Measurements from ENCODE around the gene TAPBP. TPM values are rescaled to one million over a fixed set of nuclear protein-coding genes. Genes with fewer than 3 reads are reported as not detected.

Gene TAPBP
- total RNA-seq, 1 experiment from 2014 or later: 28.2 TPM

DNA sequence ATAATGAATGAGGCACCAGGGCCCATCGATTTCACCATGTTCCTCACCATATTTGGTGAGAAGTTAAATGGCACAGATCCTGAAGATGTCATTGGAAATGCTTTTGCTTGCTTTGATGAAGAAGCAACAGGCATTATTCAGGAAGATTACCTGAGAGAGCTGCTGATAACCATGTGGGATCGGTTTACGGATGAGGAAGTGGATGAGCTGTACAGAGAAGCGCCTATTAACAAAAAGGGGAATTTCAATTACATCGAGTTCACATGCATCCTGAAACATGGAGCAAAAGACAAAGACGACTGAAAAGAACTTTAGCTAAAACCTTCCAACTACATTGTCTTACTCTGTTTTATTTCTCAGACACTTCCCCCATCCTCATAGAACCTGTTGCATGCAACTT, 25.3 kb upstream of the TAPBP start:
- Mint-ChIP-seq H3K9me3 (no peaks in the 10 kb centered on the region), H3K27ac (no peak overlapping the region), H3K36me3 (ENCODE audit: insufficient read depth in 1 of 3, low read depth in 3 of 3) (no peaks in the 10 kb centered on the region), H3K4me3 (no peak overlapping the region), H3K27me3 (ENCODE audit: low read depth) (no peaks in the 10 kb centered on the region), H3K4me1 (no peaks in the 10 kb centered on the region)
- Histone ChIP-seq H3K79me1 (ENCODE audit: insufficient read depth, low read depth, low read length, poor library complexity, severe bottlenecking) (no peaks in the 10 kb centered on the region), H4K8ac (replicated peaks; ENCODE audit: insufficient read length, low read depth, low read length) (no peak overlapping the region), H2AFZ (ENCODE audit: low read length) (no peak overlapping the region), H4K20me1 (ENCODE audit: control insufficient read depth, insufficient read depth, insufficient read length) (no peaks in the 10 kb centered on the region), H2BK20ac (ENCODE audit: low read depth, low read length, poor library complexity, severe bottlenecking) (no peak overlapping the region), H3K14ac (ENCODE audit: insufficient read depth, low read length) (no peak overlapping the region), H2BK15ac (ENCODE audit: low read depth, low read length) (no peak overlapping the region), H3K23me2 (ENCODE audit: insufficient read length, low read depth, low read length, poor library complexity, severe bottlenecking) (no peaks in the 10 kb centered on the region), H2BK5ac (ENCODE audit: insufficient read length, low read length) (no peak overlapping the region), H4K91ac (ENCODE audit: insufficient read length, low read depth, low read length) (no peak overlapping the region), H3K79me2 (ENCODE audit: insufficient read depth, low read length) (no peaks in the 10 kb centered on the region), H3K27ac (ENCODE audit: insufficient read length, low read depth, low read length) (no peak overlapping the region), H3K56ac (ENCODE audit: insufficient read length, low read depth, low read length) (no peak overlapping the region), H2BK120ac (ENCODE audit: low read depth, low read length, poor library complexity, severe bottlenecking) (no peak overlapping the region), H3T11ph (ENCODE audit: low read length) (no peak overlapping the region), H3K4me2 (ENCODE audit: insufficient read depth, insufficient read length, low read length) (no peak overlapping the region), H3K9me3 (ENCODE audit: control insufficient read depth, low read depth, low read length) (no peaks in the 10 kb centered on the region), H3K4me1 (ENCODE audit: insufficient read depth, low read length) (no peaks in the 10 kb centered on the region), H2BK12ac (ENCODE audit: insufficient read length, low read depth, low read length) (no peak overlapping the region), H3K4ac (ENCODE audit: low read depth, low read length) (no peak overlapping the region), H3K9ac (ENCODE audit: extremely low read depth, insufficient read length, low read length) (no peak overlapping the region), H3K27me3 (ENCODE audit: insufficient read depth, low read length) (no peaks in the 10 kb centered on the region), H3K18ac (ENCODE audit: insufficient read length, low read depth, low read length) (no peak overlapping the region), H4K5ac (ENCODE audit: insufficient read length, low read depth, low read length) (no peak overlapping the region), H3K23ac (ENCODE audit: insufficient read length, low read depth, low read length) (no peak overlapping the region), H2AK5ac (ENCODE audit: insufficient read length, low read length) (no peak overlapping the region)
- TF ChIP-seq, protein P1, sequence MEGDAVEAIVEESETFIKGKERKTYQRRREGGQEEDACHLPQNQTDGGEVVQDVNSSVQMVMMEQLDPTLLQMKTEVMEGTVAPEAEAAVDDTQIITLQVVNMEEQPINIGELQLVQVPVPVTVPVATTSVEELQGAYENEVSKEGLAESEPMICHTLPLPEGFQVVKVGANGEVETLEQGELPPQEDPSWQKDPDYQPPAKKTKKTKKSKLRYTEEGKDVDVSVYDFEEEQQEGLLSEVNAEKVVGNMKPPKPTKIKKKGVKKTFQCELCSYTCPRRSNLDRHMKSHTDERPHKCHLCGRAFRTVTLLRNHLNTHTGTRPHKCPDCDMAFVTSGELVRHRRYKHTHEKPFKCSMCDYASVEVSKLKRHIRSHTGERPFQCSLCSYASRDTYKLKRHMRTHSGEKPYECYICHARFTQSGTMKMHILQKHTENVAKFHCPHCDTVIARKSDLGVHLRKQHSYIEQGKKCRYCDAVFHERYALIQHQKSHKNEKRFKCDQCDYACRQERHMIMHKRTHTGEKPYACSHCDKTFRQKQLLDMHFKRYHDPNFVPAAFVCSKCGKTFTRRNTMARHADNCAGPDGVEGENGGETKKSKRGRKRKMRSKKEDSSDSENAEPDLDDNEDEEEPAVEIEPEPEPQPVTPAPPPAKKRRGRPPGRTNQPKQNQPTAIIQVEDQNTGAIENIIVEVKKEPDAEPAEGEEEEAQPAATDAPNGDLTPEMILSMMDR (conservative IDR thresholded peaks at IDR 0.05): no peak
- DNase-seq: no peak
- no CpG with 5 or more reads among the region's 6 CpGs for WGBS (ENCODE audit: extremely low coverage, insufficient read length, low lambda C conversion rate)

Measured in H9 (cell line).